ENCODE data around the gene MYLK3. TPM values are rescaled to one million over a fixed set of nuclear protein-coding genes. Genes with fewer than 3 reads are reported as not detected.
A peak's percentile ranks its signal among the peaks of the same experiment; 100 is the strongest.

MYLK3 gene
- total and polyA plus RNA-seq, 2 donors (not counting 3 experiments of a cell fraction or from before 2014, with no cell fraction given): not detected

GRCh38 chr16:46688101-46688653, 60.0 kb downstream of the MYLK3 start:
- ChIA-PET CTCF (no interaction called here), POLR2A (no interaction called here)
- Histone ChIP-seq H3K9me3 (replicated peaks; ENCODE audit: control insufficient read depth, insufficient read depth, low read length) (no peaks in the 10 kb centered on the region), H3K4me1 (ENCODE audit: control insufficient read depth, extremely low read depth, insufficient read depth, low read length) (peaks cover 30% of the 10 kb centered on the region), H3K4me2 (ENCODE audit: insufficient read depth, low read length) (peak overlapping the region; percentile 96), H4K20me1 (replicated peaks; ENCODE audit: control insufficient read depth, extremely low read depth, insufficient read depth, low read length) (peaks cover 12% of the 10 kb centered on the region), H3K27ac (ENCODE audit: insufficient read depth, low read depth, low read length) (peak overlapping the region; percentile 30), H3K9me1 (replicated peaks; ENCODE audit: control insufficient read depth, extremely low read depth, insufficient read depth, low read length) (no peaks in the 10 kb centered on the region), H3K9ac (replicated peaks; ENCODE audit: extremely low read depth, insufficient read depth, low read length) (peak overlapping the region; percentile 79), H3K36me3 (ENCODE audit: control insufficient read depth in 2 of 2, extremely low read depth in 1 of 2, insufficient read depth in 2 of 2, low read length in 2 of 2) (peaks cover 0 to 1% of the 10 kb centered on the region in 2 experiments), H3K4me3 (replicated peaks in 1 of 3; ENCODE audit: insufficient read depth in 1 of 3, low read depth in 1 of 3, low read length in 3 of 3) (peak overlapping the region; percentile 66 to 96 (median 81)), H2AFZ (ENCODE audit: low read depth, low read length) (peak overlapping the region; percentile 69), H3K27me3 (ENCODE audit: control insufficient read depth in 2 of 2, insufficient read depth in 2 of 2, low read length in 2 of 2) (no peaks in the 10 kb centered on the region), H3K79me2 (ENCODE audit: control insufficient read depth, insufficient read depth, low read length) (peaks cover 73% of the 10 kb centered on the region)
- BruUV-seq (replicated peaks): no TSS peak
- intact Hi-C loops (cut with micrococcal nuclease) (loop anchor here (2.0 to 5.0 kb wide), 5 partner anchors 67 to 455 kb away; partner anchors contain the start of genes DNAJA2, GPT2, NETO2 and SHCBP1), dilution Hi-C loops (cut with MboI; ENCODE audit: extremely low pct_ligation_motif_present, low sequenced_read_pairs) (no loop called here)
- peak; percentile 67 for FAIRE-seq
- DNase-seq (ENCODE audit: low read depth, low spot score): peak; percentile 48
- no peak for TF ChIP-seq JUN (IDR thresholded peaks at IDR 0.05; ENCODE audit: borderline replicate concordance, insufficient read depth, insufficient read length, low read depth)
- TF ChIP-seq POLR2AphosphoS5 (IDR thresholded peaks at IDR 0.05; ENCODE audit: insufficient read depth, low read depth, low read length): no peak
- TF ChIP-seq FOS (IDR thresholded peaks at IDR 0.05; ENCODE audit: borderline replicate concordance, insufficient read depth, low read length): no peak
- no peak for TF ChIP-seq POLR2A (IDR thresholded peaks at IDR 0.05; ENCODE audit: low read depth, low read length)
- TF ChIP-seq CTCF (IDR thresholded peaks at IDR 0.05; ENCODE audit: extremely low read depth in 1 of 2, insufficient read depth in 1 of 2, low read depth in 1 of 2, low read length in 2 of 2): no peak
- TF ChIP-seq, protein P1, sequence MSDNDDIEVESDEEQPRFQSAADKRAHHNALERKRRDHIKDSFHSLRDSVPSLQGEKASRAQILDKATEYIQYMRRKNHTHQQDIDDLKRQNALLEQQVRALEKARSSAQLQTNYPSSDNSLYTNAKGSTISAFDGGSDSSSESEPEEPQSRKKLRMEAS (IDR thresholded peaks at IDR 0.05; ENCODE audit: insufficient read depth, insufficient read length): no peak
- no peak for TF ChIP-seq MYC (IDR thresholded peaks at IDR 0.05; ENCODE audit: low read depth, low read length)
- no peak for TF ChIP-seq EZH2 (IDR thresholded peaks at IDR 0.05; ENCODE audit: borderline replicate concordance, low read depth, low read length, severe bottlenecking)
- TF ChIP-seq GATA2 (IDR thresholded peaks at IDR 0.05; ENCODE audit: insufficient read depth, insufficient read length, low read depth, low read length): no peak
